ENCODE measurements around the gene ADPRHL1.

ADPRHL1 gene

GRCh38 chr13:113425941-113426590 is 27.2 kb downstream of the ADPRHL1 start:
- no peak for TF ChIP-seq CTCF (IDR thresholded peaks at IDR 0.05)

- TF ChIP-seq CTCF (IDR thresholded peaks at IDR 0.05) = no peak
Observed at GRCh38 chr13:113423520-113424163, 29.6 kb downstream of the ADPRHL1 start.

GRCh38 chr13:113422807-113423519 is 30.3 kb downstream of the ADPRHL1 start:
- no peak for TF ChIP-seq CTCF (IDR thresholded peaks at IDR 0.05)

GRCh38 chr13:113421673-113422270 is 31.5 kb downstream of the ADPRHL1 start:
- no peak for TF ChIP-seq CTCF (IDR thresholded peaks at IDR 0.05)

GRCh38 chr13:113420833-113421600 is 32.3 kb downstream of the ADPRHL1 start:
- TF ChIP-seq CTCF (IDR thresholded peaks at IDR 0.05) = no peak

- no peak for TF ChIP-seq CTCF (IDR thresholded peaks at IDR 0.05)
Observed at GRCh38 chr13:113420232-113420631, 33.1 kb downstream of the ADPRHL1 start.
